Calu3 (cell line): ENCODE results near the gene GSC2. TPM values are rescaled to one million over a fixed set of nuclear protein-coding genes. Genes with fewer than 3 reads are reported as not detected.

ENCODE experiments used
- BruUV-seq: library from RNA; stranded (reverse); fragments of 400-500 nt; replicated peaks from 2 replicates; lab custom pipeline; 2021; lab: Mats Ljungman, UMichigan
- CTCF ChIA-PET: fragments of 300-600 bp; sonication (Branson Sonifier 250); formaldehyde crosslinking; loops from one replicate; lab custom pipeline; 2022; ENCODE audit warnings: antibody characterized with exemption; lab: Charles Lee
- DNase-seq: peaks from one replicate; pipeline ENCODE4 v3.0.0; 2022
- H3K27ac Mint-ChIP-seq: one replicate; pipeline ENCODE4 v1.8.0; 2022; ENCODE audit warnings: mixed read lengths; ENCODE audit not compliant: unreplicated experiment
- H3K27me3 Mint-ChIP-seq: one replicate; pipeline ENCODE4 v1.8.0; 2022; ENCODE audit warnings: mixed read lengths; ENCODE audit not compliant: unreplicated experiment
- H3K36me3 Mint-ChIP-seq: one replicate; pipeline ENCODE4 v1.8.0; 2022; ENCODE audit warnings: mild to moderate bottlenecking, moderate library complexity, mixed read lengths; ENCODE audit not compliant: insufficient read depth, unreplicated experiment
- H3K4me1 Mint-ChIP-seq: one replicate; pipeline ENCODE4 v1.8.0; 2022; ENCODE audit warnings: mild to moderate bottlenecking, low read depth, mixed read lengths; ENCODE audit not compliant: unreplicated experiment
- H3K4me3 Mint-ChIP-seq: one replicate; pipeline ENCODE4 v1.8.0; 2022; ENCODE audit warnings: mild to moderate bottlenecking, low read depth, moderate library complexity, mixed read lengths; ENCODE audit not compliant: unreplicated experiment
- H3K9me3 Mint-ChIP-seq: one replicate; pipeline ENCODE4 v1.8.0; 2022; ENCODE audit warnings: low read depth, mixed read lengths; ENCODE audit not compliant: unreplicated experiment
- CTCF ChIP-seq: fragments of 200-600 bp; IDR thresholded peaks from one replicate; pipeline ENCODE4 v1.8.0; 2022; ENCODE audit warnings: antibody characterized with exemption; ENCODE audit not compliant: unreplicated experiment
- intact Hi-C: fragments of 100-400 bp; cut with micrococcal nuclease; formaldehyde crosslinking; loops from one replicate; pipeline ENCODE4 v1.10.0; 2022; ENCODE audit not compliant: unreplicated experiment
- total RNA-seq: library from RNA; stranded (reverse); gene quantifications from 2 replicates; pipeline ENCODE4 v1.2.3, GENCODE V29; 2022

The GSC2 gene
- total RNA-seq, 1 experiment from 2014 or later, result not detected

- no peak for TF ChIP-seq CTCF
- no peaks in the 10 kb centered on the region for H3K36me3 Mint-ChIP-seq
- CTCF ChIA-PET, result no interaction called here
- intact Hi-C loops, result no loop called here
- peaks cover 25% of the 10 kb centered on the region for H3K4me1 Mint-ChIP-seq
- no peak overlapping the region for H3K27ac Mint-ChIP-seq
- H3K27me3 Mint-ChIP-seq, result no peaks in the 10 kb centered on the region
- H3K4me3 Mint-ChIP-seq, result no peak overlapping the region
- no peaks in the 10 kb centered on the region for H3K9me3 Mint-ChIP-seq
- BruUV-seq, result no TSS peak
- no peak for DNase-seq
These were observed 44.6 kb downstream of the GSC2 start for GRCh38 chr22:19105456-19105855.

DNA sequence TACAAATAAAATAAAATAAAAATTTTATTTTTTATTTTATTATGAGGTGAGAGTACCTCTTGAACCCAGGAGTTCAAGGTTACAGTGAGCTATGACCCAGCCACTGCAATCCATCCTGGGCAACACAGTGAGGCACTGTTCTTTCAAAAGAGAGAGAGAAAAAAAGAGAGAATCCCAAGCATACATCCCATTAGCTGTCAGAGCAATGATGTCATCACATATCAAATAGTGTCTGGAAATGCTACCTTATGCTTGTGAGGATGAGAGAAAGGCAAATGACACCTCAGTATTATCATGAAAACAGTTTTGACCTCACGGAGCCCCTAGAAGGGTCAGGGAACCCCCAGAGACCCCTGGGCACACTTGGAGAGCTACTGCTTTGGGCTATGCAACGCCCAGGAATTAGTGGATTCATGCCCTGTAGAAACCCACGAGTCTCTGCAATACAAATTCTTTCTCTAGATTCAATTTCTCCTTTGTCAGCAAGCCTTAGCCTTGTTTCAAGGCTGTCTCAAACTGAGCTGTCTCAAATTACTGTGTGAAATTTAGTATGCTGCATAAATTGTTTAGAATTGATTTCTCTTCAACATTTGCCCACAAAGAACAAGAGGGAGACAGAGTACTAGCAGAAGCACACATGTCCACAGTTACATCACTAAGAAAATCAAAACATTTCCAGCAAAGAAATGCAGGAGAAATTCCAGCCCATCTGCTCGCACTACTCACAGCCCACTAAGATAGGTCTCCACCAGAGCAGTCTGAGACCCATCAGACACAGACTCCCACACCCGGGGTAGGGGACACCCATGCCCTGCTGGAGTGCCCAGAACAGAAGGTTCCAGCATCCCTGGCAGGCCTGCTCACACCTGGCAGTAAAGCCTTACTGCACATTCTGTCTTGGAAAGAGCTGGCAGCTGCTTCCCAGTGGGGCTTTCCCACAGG lies 45.9 kb downstream of the GSC2 start:
- CTCF ChIA-PET, result no interaction called here
- no peak overlapping the region for H3K27ac Mint-ChIP-seq
- H3K36me3 Mint-ChIP-seq, result peaks cover 4% of the 10 kb centered on the region
- intact Hi-C loops, result no loop called here
- H3K4me3 Mint-ChIP-seq, result no peak overlapping the region
- TF ChIP-seq CTCF, result no peak
- no TSS peak for BruUV-seq
- H3K4me1 Mint-ChIP-seq, result peaks cover 12% of the 10 kb centered on the region
- no peaks in the 10 kb centered on the region for H3K9me3 Mint-ChIP-seq
- no peak for DNase-seq
- no peaks in the 10 kb centered on the region for H3K27me3 Mint-ChIP-seq

- no peak for DNase-seq
- CTCF ChIA-PET, result no interaction called here
- intact Hi-C loops, result no loop called here
- no peaks in the 10 kb centered on the region for H3K4me1 Mint-ChIP-seq
- no peaks in the 10 kb centered on the region for H3K9me3 Mint-ChIP-seq
- TF ChIP-seq CTCF, result no peak
- H3K27me3 Mint-ChIP-seq, result no peaks in the 10 kb centered on the region
- no peak overlapping the region for H3K4me3 Mint-ChIP-seq
- H3K36me3 Mint-ChIP-seq, result peaks cover 11% of the 10 kb centered on the region
- H3K27ac Mint-ChIP-seq, result no peak overlapping the region
- BruUV-seq, result no TSS peak
These were observed 51.9 kb downstream of the GSC2 start for GRCh38 chr22:19098157-19098556.

- no peak overlapping the region for H3K27ac Mint-ChIP-seq
- no peaks in the 10 kb centered on the region for H3K27me3 Mint-ChIP-seq
- no peak for DNase-seq
- peaks cover 11% of the 10 kb centered on the region for H3K36me3 Mint-ChIP-seq
- H3K9me3 Mint-ChIP-seq, result no peaks in the 10 kb centered on the region
- intact Hi-C loops, result no loop called here
- no peaks in the 10 kb centered on the region for H3K4me1 Mint-ChIP-seq
- no peak overlapping the region for H3K4me3 Mint-ChIP-seq
- no TSS peak for BruUV-seq
- no peak for TF ChIP-seq CTCF
- CTCF ChIA-PET, result no interaction called here
These were observed 52.6 kb downstream of the GSC2 start for GRCh38 chr22:19097518-19097917.

Other genes starting within 250 kb of the GSC2 start
- gene DGCR6, start 244.0 kb downstream of the GSC2 start, total RNA-seq, result 3.1 and 3.2 TPM in 2 replicates
- 1.5 and 2.7 TPM in 2 replicates for gene PRODH, start 214.0 kb downstream of the GSC2 start, total RNA-seq
- gene DGCR2, start 27.9 kb downstream of the GSC2 start, total RNA-seq, result 76.4 and 81.8 TPM in 2 replicates
- not detected in 2 replicates for gene TSSK2, start 19.0 kb downstream of the GSC2 start, total RNA-seq
- 15.9 and 16.8 TPM in 2 replicates for gene ESS2, start 5.6 kb downstream of the GSC2 start, total RNA-seq
- 118 and 120 TPM in 2 replicates for gene SLC25A1, start 28.4 kb upstream of the GSC2 start, total RNA-seq
- 2.9 and 4.4 TPM in 2 replicates for gene CLTCL1, start 141.4 kb upstream of the GSC2 start, total RNA-seq